Upper lobe of left lung (tissue), 4 donors: ENCODE results near the gene BAG5.

Source experiments
- CTCF ChIP-seq, 6 experiments: fragments of 450-650 bp in 4 of 6; fragments of 200-600 bp in 2 of 6; sonication (generic) in 2 of 6; IDR thresholded peaks; one replicate each; pipeline ENCODE4 v1.5.1; 2016 to 2019; ENCODE audit warnings: antibody characterized with exemption in 6 of 6
- EP300 ChIP-seq, 4 donors: sonication (generic); formaldehyde crosslinking; IDR thresholded peaks; one replicate each; pipeline ENCODE4 v1.5.1; 2017; ENCODE audit warnings: antibody characterized with exemption in 4 of 4, control low read depth in 2 of 4
- POLR2A ChIP-seq, 4 donors: fragments of 450-650 bp; IDR thresholded peaks; one replicate each; pipeline ENCODE4 v1.5.1; 2016 to 2017; ENCODE audit warnings: antibody characterized with exemption in 4 of 4, mild to moderate bottlenecking in 2 of 4
- POLR2AphosphoS5 ChIP-seq, 2 donors: sonication (generic); formaldehyde crosslinking; IDR thresholded peaks; one replicate each; pipeline ENCODE4 v1.5.1; 2017; ENCODE audit warnings: antibody characterized with exemption in 2 of 2

- TF ChIP-seq EP300 (IDR thresholded peaks at IDR 0.05): no peak
- peak; percentile 77 to 97 (median 95) for TF ChIP-seq CTCF (IDR thresholded peaks at IDR 0.05)
- TF ChIP-seq POLR2A (IDR thresholded peaks at IDR 0.05): peak in 1 of 4 donors; percentile 9
- TF ChIP-seq POLR2AphosphoS5 (IDR thresholded peaks at IDR 0.05): no peak
These were observed 15.6 kb downstream of the BAG5 start for GRCh38 chr14:103546652-103547454.
